Naive thymus-derived CD4-positive, alpha-beta T cell (primary cell): ENCODE data around the gene NFKB2. TPM values are rescaled to one million over a fixed set of nuclear protein-coding genes. Genes with fewer than 3 reads are reported as not detected.
A peak's percentile ranks its signal among the peaks of the same experiment; 100 is the strongest.

Source experiments
- ATAC-seq: fragments of 150-1000 bp; cut with Tn5 transposase; 2 replicates; pipeline ENCODE4 v1.10.0; 2021; ENCODE audit warnings: mild to moderate bottlenecking, moderate library complexity
- CTCF ChIA-PET: fragments of 350-600 bp; sonication (Branson Sonifier 250); formaldehyde crosslinking; loops from one replicate; lab custom pipeline; 2021; ENCODE audit warnings: antibody characterized with exemption; lab: Charles Lee
- POLR2A ChIA-PET: fragments of 350-600 bp; sonication (Branson Sonifier 250); formaldehyde crosslinking; loops from one replicate; lab custom pipeline; 2021; ENCODE audit warnings: antibody characterized with exemption, inconsistent platforms; lab: Charles Lee
- DNase-seq, 9 donors: peaks; one replicate each; pipeline versions ENCODE4 v3.0.0 to v3.0.0-alpha.2; 2020 to 2022; ENCODE audit warnings: mixed read lengths in 1 of 9
- H3K27ac ChIP-seq: one replicate; pipeline ENCODE4 v1.7.0; 2013; ENCODE audit warnings: mild to moderate bottlenecking, low read depth, low read length, moderate library complexity
- H3K27me3 ChIP-seq, 2 donors: one replicate each; pipeline ENCODE4 v1.7.0; 2013; ENCODE audit warnings: low read length in 2 of 2, mild to moderate bottlenecking in 2 of 2, moderate library complexity in 2 of 2; ENCODE audit not compliant: control insufficient read depth in 2 of 2, insufficient read depth in 2 of 2
- H3K36me3 ChIP-seq, 3 experiments: 1 replicate in 2 of 3; 2 replicates in 1 of 3; pipeline ENCODE4 v1.7.0; 2013; ENCODE audit warnings: low read length in 3 of 3, mild to moderate bottlenecking in 3 of 3, moderate library complexity in 1 of 3; ENCODE audit not compliant: insufficient read depth in 3 of 3, control insufficient read depth in 2 of 3
- H3K4me1 ChIP-seq, 2 donors: one replicate each; pipeline ENCODE4 v1.7.0; 2013; ENCODE audit warnings: low read length in 2 of 2, mild to moderate bottlenecking in 2 of 2, moderate library complexity in 1 of 2; ENCODE audit not compliant: control insufficient read depth in 2 of 2, insufficient read depth in 2 of 2
- H3K4me3 ChIP-seq: 2 replicates; pipeline ENCODE4 v1.7.0; 2013; ENCODE audit warnings: mild to moderate bottlenecking, low read length
- H3K9me3 ChIP-seq, 3 experiments: 1 replicate in 2 of 3; 2 replicates in 1 of 3; pipeline ENCODE4 v1.7.0; 2013; ENCODE audit warnings: low read length in 3 of 3; ENCODE audit not compliant: control insufficient read depth in 2 of 3
- H3K27ac Mint-ChIP-seq, 9 donors: one replicate each; pipeline ENCODE4 v1.8.0; 2020 to 2022; ENCODE audit warnings: mixed read lengths in 9 of 9, mild to moderate bottlenecking in 8 of 9, moderate library complexity in 5 of 9, inconsistent platforms in 2 of 9
- H3K27me3 Mint-ChIP-seq, 5 donors: one replicate each; pipeline ENCODE4 v1.8.0; 2021 to 2022; ENCODE audit warnings: mixed read lengths in 5 of 5, mild to moderate bottlenecking in 1 of 5
- H3K36me3 Mint-ChIP-seq, 5 donors: one replicate each; pipeline ENCODE4 v1.8.0; 2020 to 2022; ENCODE audit warnings: mixed read lengths in 5 of 5, mild to moderate bottlenecking in 3 of 5, inconsistent platforms in 1 of 5
- H3K4me1 Mint-ChIP-seq, 7 donors: one replicate each; pipeline ENCODE4 v1.8.0; 2020 to 2022; ENCODE audit warnings: mixed read lengths in 7 of 7, mild to moderate bottlenecking in 3 of 7, inconsistent platforms in 1 of 7
- H3K4me3 Mint-ChIP-seq, 10 donors: one replicate each; pipeline ENCODE4 v1.8.0; 2020 to 2022; ENCODE audit warnings: mild to moderate bottlenecking in 10 of 10, mixed read lengths in 10 of 10, moderate library complexity in 6 of 10, inconsistent platforms in 2 of 10
- H3K9me3 Mint-ChIP-seq, 11 donors: one replicate each; pipeline ENCODE4 v1.8.0; 2020 to 2022; ENCODE audit warnings: mixed read lengths in 11 of 11, mild to moderate bottlenecking in 4 of 11, inconsistent platforms in 1 of 11, moderate library complexity in 1 of 11
- intact Hi-C, 2 donors: fragments of 100-400 bp; cut with micrococcal nuclease; formaldehyde crosslinking; loops; one replicate each; pipeline ENCODE4 v1.15.1; 2023
- polyA plus RNA-seq, 2 donors: library from polyadenylated mRNA; unstranded; fragments of 300-500 nt; fragmentation: Illumina TruSeq; gene quantifications; one replicate each; pipeline ENCODE4 v1.2.3, GENCODE V29; 2021
- total RNA-seq, 6 experiments: library from RNA in 5 of 6; stranded (reverse) in 5 of 6; gene quantifications; 1 replicate in 5 of 6; 2 replicates in 1 of 6; pipeline ENCODE4 v1.2.3 and lab custom pipeline; 2021 to 2026

The NFKB2 gene
- total RNA-seq (100 to 1,000 TPM; 146 to 271 (median 222) TPM), polyA plus RNA-seq (10 to 100 TPM in 1 of 2 donors, 1 to 10 TPM in 1; 8.7 to 13.1 TPM), total RNA-seq (lab: John Stamatoyannopoulos, UW) (649 reads per million, percentile 98 among the genes with 10 or more reads in this experiment)

- Mint-ChIP-seq H3K27ac (peak within 1 kb of the TSS; percentile 94 to 100 (median 100)), H3K36me3 (peaks cover 0 to 41% (median 4%) of the 10 kb centered on the region in 5 donors), H3K9me3 (no peaks in the 10 kb centered on the region), H3K4me3 (peak within 1 kb of the TSS; percentile 92 to 99 (median 96)), H3K4me1 (peaks cover 20 to 55% (median 46%) of the 10 kb centered on the region in 7 donors), H3K27me3 (peaks cover 0 to 4% (median 0%) of the 10 kb centered on the region in 5 donors)
- Histone ChIP-seq H3K36me3 (peaks cover 0 to 32% (median 9%) of the 10 kb centered on the region in 3 experiments), H3K4me1 (peaks cover 25 to 31% of the 10 kb centered on the region in 2 donors), H3K27me3 (no peaks in the 10 kb centered on the region), H3K9me3 (no peaks in the 10 kb centered on the region), H3K4me3 (peak within 1 kb of the TSS; percentile 78), H3K27ac (peak within 1 kb of the TSS; percentile 100)
- DNase-seq (peak; percentile 87 to 95 (median 91)), ATAC-seq (peak; percentile 61)
- ChIA-PET POLR2A (interaction anchor here (0.7 to 9.0 kb wide), 16 partner anchors 9 to 251 kb away, joined by 3 to 90 read pairs (median 5); partner anchors contain the start of genes ACTR1A, C10orf95, CUEDC2 and FBXL15), CTCF (interaction anchor here (1.3 to 6.0 kb wide), 9 partner anchors 26 to 188 kb away, joined by 3 to 40 read pairs (median 5); partner anchors contain the start of genes ACTR1A and FBXL15)
- intact Hi-C loops: loop anchor here (1.0 to 10.0 kb wide), 11 partner anchors 14 to 1729 kb away; partner anchors contain the start of genes ARL3 (in 1 of the 2), FBXL15 (in 1 of the 2), NOLC1 (in 1 of the 2) and PPRC1 (in 1 of the 2)
Measured at GRCh38 chr10:102395400-102396316, at the start of gene NFKB2. NFKB2 (plus strand) TSS chr10:102395705; CDS start chr10:102395960, 255 bp downstream.

GRCh38 chr10:102347236-102347828 is 48.2 kb upstream of the NFKB2 start:
- Mint-ChIP-seq H3K27ac (peak overlapping the region in 2 of 9 donors; percentile 47 to 64), H3K36me3 (peaks cover 4 to 24% (median 5%) of the 10 kb centered on the region in 5 donors), H3K4me3 (no peak overlapping the region), H3K4me1 (peaks cover 0 to 7% (median 3%) of the 10 kb centered on the region in 7 donors), H3K27me3 (no peaks in the 10 kb centered on the region), H3K9me3 (no peaks in the 10 kb centered on the region)
- intact Hi-C loops: loop anchor here in 1 of 2 donors (1.0 kb wide), 1 partner anchor 116 kb away; no protein-coding TSS in a partner anchor
- CTCF ChIA-PET: interaction anchor here (9.9 kb wide), 1 partner anchor 117 kb away, joined by 136 read pairs; no protein-coding TSS in a partner anchor
- Histone ChIP-seq H3K36me3 (peaks cover 0 to 64% (median 1%) of the 10 kb centered on the region in 3 experiments), H3K9me3 (no peaks in the 10 kb centered on the region), H3K4me1 (no peaks in the 10 kb centered on the region), H3K27ac (no peak overlapping the region), H3K27me3 (no peaks in the 10 kb centered on the region), H3K4me3 (no peak overlapping the region)
- ATAC-seq (no peak), DNase-seq (peak in 1 of 9 donors; percentile 24)
- POLR2A ChIA-PET: interaction anchor here (0.6 kb wide), 1 partner anchor 821 kb away, joined by 3 read pairs; no protein-coding TSS in a partner anchor

GRCh38 chr10:102352066-102352715 is 43.3 kb upstream of the NFKB2 start:
- Mint-ChIP-seq H3K27ac (no peak overlapping the region), H3K4me1 (peaks cover 0 to 3% (median 0%) of the 10 kb centered on the region in 7 donors), H3K4me3 (no peak overlapping the region), H3K27me3 (no peaks in the 10 kb centered on the region), H3K9me3 (no peaks in the 10 kb centered on the region), H3K36me3 (peaks cover 0 to 43% (median 16%) of the 10 kb centered on the region in 5 donors)
- no peaks in the 10 kb centered on the region for H3K4me1 ChIP-seq
- CTCF ChIA-PET: interaction anchor here (0.6 to 9.9 kb wide), 23 partner anchors 10 to 183 kb away, joined by 3 to 136 read pairs (median 3); partner anchors contain the start of gene ELOVL3
- DNase-seq (peak; percentile 41 to 75 (median 64)), ATAC-seq (peak; percentile 85)
- no peaks in the 10 kb centered on the region for H3K9me3 ChIP-seq
- H3K36me3 ChIP-seq: peaks cover 0 to 87% (median 16%) of the 10 kb centered on the region in 3 experiments
- POLR2A ChIA-PET: interaction anchor here (0.9 kb wide), 1 partner anchor 58 kb away, joined by 3 read pairs; no protein-coding TSS in a partner anchor
- intact Hi-C loops: loop anchor here (1.0 to 5.0 kb wide), 6 partner anchors 105 to 232 kb away; partner anchors contain the start of gene GBF1 (in 1 of the 2)
- H3K27ac ChIP-seq: no peak overlapping the region
- H3K4me3 ChIP-seq: no peak overlapping the region
- H3K27me3 ChIP-seq: no peaks in the 10 kb centered on the region

GRCh38 chr10:102354451-102354850 is 41.1 kb upstream of the NFKB2 start:
- peaks cover 0 to 16% (median 0%) of the 10 kb centered on the region in 7 donors for H3K4me1 Mint-ChIP-seq
- DNase-seq: no peak
- no peaks in the 10 kb centered on the region for H3K9me3 ChIP-seq
- ChIA-PET CTCF (interaction anchor here (0.6 to 9.9 kb wide), 4 partner anchors 13 to 132 kb away, joined by 3 to 136 read pairs (median 4); no protein-coding TSS in a partner anchor), POLR2A (interaction anchor here (1.6 kb wide), 1 partner anchor 125 kb away, joined by 4 read pairs; no protein-coding TSS in a partner anchor)
- peaks cover 8 to 55% (median 21%) of the 10 kb centered on the region in 5 donors for H3K36me3 Mint-ChIP-seq
- H3K27ac ChIP-seq: no peak overlapping the region
- no peaks in the 10 kb centered on the region for H3K4me1 ChIP-seq
- no peak for ATAC-seq
- H3K4me3 ChIP-seq: no peak overlapping the region
- H3K27ac Mint-ChIP-seq: no peak overlapping the region
- intact Hi-C loops: loop anchor here in 1 of 2 donors (5.0 kb wide), 1 partner anchor 107 kb away; the partner anchor contains the start of gene GBF1
- H3K36me3 ChIP-seq: peaks cover 11 to 90% (median 36%) of the 10 kb centered on the region in 3 experiments
- H3K9me3 Mint-ChIP-seq: no peaks in the 10 kb centered on the region
- H3K4me3 Mint-ChIP-seq: no peak overlapping the region
- H3K27me3 ChIP-seq: no peaks in the 10 kb centered on the region
- no peaks in the 10 kb centered on the region for H3K27me3 Mint-ChIP-seq

GRCh38 chr10:102358712-102359382 is 36.7 kb upstream of the NFKB2 start:
- CTCF ChIA-PET: interaction anchor here (1.3 to 2.2 kb wide), 2 partner anchors 9 to 129 kb away, joined by 5 to 9 read pairs; no protein-coding TSS in a partner anchor
- Histone ChIP-seq H3K9me3 (no peaks in the 10 kb centered on the region), H3K4me1 (no peaks in the 10 kb centered on the region), H3K4me3 (no peak overlapping the region), H3K36me3 (peaks cover 21 to 90% (median 30%) of the 10 kb centered on the region in 3 experiments), H3K27ac (no peak overlapping the region), H3K27me3 (no peaks in the 10 kb centered on the region)
- no peak for ATAC-seq
- no peak overlapping the region for H3K27ac Mint-ChIP-seq
- peaks cover 0 to 3% (median 0%) of the 10 kb centered on the region in 11 donors for H3K9me3 Mint-ChIP-seq
- H3K4me3 Mint-ChIP-seq: no peak overlapping the region
- H3K4me1 Mint-ChIP-seq: peaks cover 0 to 18% (median 0%) of the 10 kb centered on the region in 7 donors
- H3K27me3 Mint-ChIP-seq: no peaks in the 10 kb centered on the region
- no peak for DNase-seq
- peaks cover 27 to 76% (median 41%) of the 10 kb centered on the region in 5 donors for H3K36me3 Mint-ChIP-seq
- POLR2A ChIA-PET: no interaction called here
- intact Hi-C loops: no loop called here
